Activated naive CD4-positive, alpha-beta T cell treated with anti-CD3 and anti-CD28 coated beads, Interleukin-2, amount 50 U/mL, for 24 hours (primary cell): ENCODE results near the gene KATNBL1.
A peak's percentile ranks its signal among the peaks of the same experiment; 100 is the strongest.

Experiments used
- H3K27ac Mint-ChIP-seq: one replicate; pipeline ENCODE4 v1.8.0; 2021; ENCODE audit warnings: mild to moderate bottlenecking, mixed read lengths
- H3K27me3 Mint-ChIP-seq: one replicate; pipeline ENCODE4 v1.8.0; 2021; ENCODE audit warnings: mixed read lengths
- H3K36me3 Mint-ChIP-seq: one replicate; pipeline ENCODE4 v1.8.0; 2021; ENCODE audit warnings: mixed read lengths
- H3K4me1 Mint-ChIP-seq: one replicate; pipeline ENCODE4 v1.8.0; 2021; ENCODE audit warnings: mixed read lengths
- H3K4me3 Mint-ChIP-seq: one replicate; pipeline ENCODE4 v1.8.0; 2021; ENCODE audit warnings: mild to moderate bottlenecking, mixed read lengths
- H3K9me3 Mint-ChIP-seq: one replicate; pipeline ENCODE4 v1.8.0; 2021; ENCODE audit warnings: mixed read lengths

Gene KATNBL1

GRCh38 chr15:34209421-34210282 is at the start of gene KATNBL1:
Gene KATNBL1, minus strand, starts transcription at chr15:34210096. Its CDS starts 46,420 bp downstream, at chr15:34163676.
- Mint-ChIP-seq H3K9me3 (no peaks in the 10 kb centered on the region), H3K36me3 (peaks cover 5% of the 10 kb centered on the region), H3K4me1 (peaks cover 28% of the 10 kb centered on the region), H3K27ac (peak within 1 kb of the TSS; percentile 35), H3K27me3 (no peaks in the 10 kb centered on the region), H3K4me3 (peak within 1 kb of the TSS; percentile 91)

DNA sequence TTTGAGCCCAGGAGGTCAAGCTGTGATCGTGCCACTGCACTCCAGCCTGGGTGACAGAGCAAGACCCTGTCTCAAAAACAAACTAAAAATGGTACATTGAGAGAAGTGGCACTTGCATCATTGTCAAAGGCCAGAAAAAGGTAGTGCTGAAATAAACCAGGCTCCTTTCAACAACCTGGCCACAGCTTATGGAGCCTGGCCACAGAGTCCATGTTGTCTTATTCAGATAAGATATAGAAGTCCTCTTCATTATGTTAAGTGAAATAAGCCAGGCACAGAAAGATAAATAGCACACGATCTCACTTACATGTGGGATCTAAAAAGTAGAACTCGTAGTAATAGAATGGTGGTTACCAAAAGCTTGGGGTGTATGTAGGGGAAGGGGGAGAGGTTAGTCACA is 49.7 kb upstream of the KATNBL1 start:
- peaks cover 9% of the 10 kb centered on the region for H3K4me1 Mint-ChIP-seq
- H3K9me3 Mint-ChIP-seq, result no peaks in the 10 kb centered on the region
- peaks cover 8% of the 10 kb centered on the region for H3K36me3 Mint-ChIP-seq
- peak overlapping the region; percentile 48 for H3K27ac Mint-ChIP-seq
- no peaks in the 10 kb centered on the region for H3K27me3 Mint-ChIP-seq
- no peak overlapping the region for H3K4me3 Mint-ChIP-seq

DNA sequence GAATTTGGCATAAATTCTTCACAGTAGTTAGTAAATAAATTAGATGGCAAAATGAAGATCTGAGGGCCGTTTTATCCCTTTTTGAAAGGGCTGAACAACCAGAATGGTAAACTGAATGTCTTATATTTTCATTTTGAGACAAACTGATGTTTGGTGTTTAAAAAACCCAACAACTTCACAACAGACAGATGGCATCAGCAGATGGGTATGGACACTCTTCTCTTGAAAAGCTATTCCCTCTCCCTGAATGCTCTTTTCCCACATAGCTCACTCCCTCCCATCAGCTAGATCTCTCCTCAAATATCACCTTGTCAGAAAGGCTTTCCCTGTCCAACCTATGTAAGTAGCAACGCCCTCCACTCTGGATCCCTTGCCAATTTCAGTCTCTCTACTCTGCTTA is 48.3 kb upstream of the KATNBL1 start:
- Mint-ChIP-seq H3K4me3 (no peak overlapping the region), H3K9me3 (no peaks in the 10 kb centered on the region), H3K27ac (peak overlapping the region; percentile 69), H3K27me3 (no peaks in the 10 kb centered on the region), H3K4me1 (peaks cover 4% of the 10 kb centered on the region), H3K36me3 (peaks cover 19% of the 10 kb centered on the region)

- H3K27me3 Mint-ChIP-seq, result no peaks in the 10 kb centered on the region
- H3K4me1 Mint-ChIP-seq, result peaks cover 12% of the 10 kb centered on the region
- peak overlapping the region; percentile 43 for H3K27ac Mint-ChIP-seq
- peaks cover 22% of the 10 kb centered on the region for H3K36me3 Mint-ChIP-seq
- no peaks in the 10 kb centered on the region for H3K9me3 Mint-ChIP-seq
- no peak overlapping the region for H3K4me3 Mint-ChIP-seq
Measured at GRCh38 chr15:34252545-34252944, 42.6 kb upstream of the KATNBL1 start.

GRCh38 chr15:34248190-34248589 is 38.3 kb upstream of the KATNBL1 start:
- H3K36me3 Mint-ChIP-seq, result peaks cover 15% of the 10 kb centered on the region
- H3K27ac Mint-ChIP-seq, result peak overlapping the region; percentile 87
- no peak overlapping the region for H3K4me3 Mint-ChIP-seq
- no peaks in the 10 kb centered on the region for H3K27me3 Mint-ChIP-seq
- no peaks in the 10 kb centered on the region for H3K9me3 Mint-ChIP-seq
- H3K4me1 Mint-ChIP-seq, result peaks cover 13% of the 10 kb centered on the region

DNA sequence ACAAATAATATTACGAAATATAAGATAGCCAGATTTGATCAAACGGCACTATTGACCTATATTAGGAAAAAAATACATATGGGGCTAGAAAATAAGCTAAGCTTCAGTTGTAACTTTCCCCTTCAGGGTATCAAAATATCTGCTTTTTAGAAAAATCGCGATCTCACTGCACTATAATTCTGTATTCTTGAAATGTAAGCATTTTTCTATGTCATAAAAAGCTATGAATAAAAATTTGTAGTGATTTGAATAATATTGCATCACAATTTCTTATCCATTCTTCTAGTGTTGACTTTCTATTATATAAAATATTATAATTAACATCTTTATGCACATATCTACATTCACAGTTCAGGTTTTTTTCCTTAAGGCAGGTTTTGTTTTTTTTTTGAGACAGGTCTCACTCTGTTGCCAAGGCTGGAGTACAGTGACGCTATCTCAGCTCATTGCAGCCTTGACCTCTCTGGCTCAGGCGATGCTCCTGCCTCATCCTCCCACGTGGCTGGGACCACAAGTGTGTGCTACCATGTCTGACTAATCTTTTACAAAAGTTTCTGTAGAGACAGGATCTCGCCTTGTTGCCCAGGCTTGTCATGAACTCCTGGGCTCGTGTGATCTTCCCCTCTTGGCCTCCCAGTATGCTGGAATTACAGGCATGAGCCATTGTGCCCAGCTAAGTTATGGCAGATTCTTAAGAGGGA is 36.5 kb upstream of the KATNBL1 start:
- Mint-ChIP-seq H3K4me3 (no peak overlapping the region), H3K27ac (no peak overlapping the region), H3K36me3 (peaks cover 8% of the 10 kb centered on the region), H3K9me3 (no peaks in the 10 kb centered on the region), H3K27me3 (no peaks in the 10 kb centered on the region), H3K4me1 (peaks cover 19% of the 10 kb centered on the region)

- H3K27me3 Mint-ChIP-seq, result no peaks in the 10 kb centered on the region
- H3K4me3 Mint-ChIP-seq, result no peak overlapping the region
- no peaks in the 10 kb centered on the region for H3K9me3 Mint-ChIP-seq
- peaks cover 36% of the 10 kb centered on the region for H3K4me1 Mint-ChIP-seq
- H3K36me3 Mint-ChIP-seq, result peaks cover 12% of the 10 kb centered on the region
- H3K27ac Mint-ChIP-seq, result peak overlapping the region; percentile 73
Measured at GRCh38 chr15:34243226-34243625, 33.3 kb upstream of the KATNBL1 start.

- no peak overlapping the region for H3K27ac Mint-ChIP-seq
- peaks cover 29% of the 10 kb centered on the region for H3K4me1 Mint-ChIP-seq
- H3K27me3 Mint-ChIP-seq, result no peaks in the 10 kb centered on the region
- no peak overlapping the region for H3K4me3 Mint-ChIP-seq
- no peaks in the 10 kb centered on the region for H3K9me3 Mint-ChIP-seq
- H3K36me3 Mint-ChIP-seq, result peaks cover 10% of the 10 kb centered on the region
Measured at GRCh38 chr15:34242331-34242710, 32.4 kb upstream of the KATNBL1 start.

GRCh38 chr15:34241376-34242330 is 31.8 kb upstream of the KATNBL1 start:
- Mint-ChIP-seq H3K4me3 (peak overlapping the region; percentile 33), H3K9me3 (no peaks in the 10 kb centered on the region), H3K4me1 (peaks cover 29% of the 10 kb centered on the region), H3K27ac (peak overlapping the region; percentile 55), H3K27me3 (no peaks in the 10 kb centered on the region), H3K36me3 (peaks cover 13% of the 10 kb centered on the region)

DNA sequence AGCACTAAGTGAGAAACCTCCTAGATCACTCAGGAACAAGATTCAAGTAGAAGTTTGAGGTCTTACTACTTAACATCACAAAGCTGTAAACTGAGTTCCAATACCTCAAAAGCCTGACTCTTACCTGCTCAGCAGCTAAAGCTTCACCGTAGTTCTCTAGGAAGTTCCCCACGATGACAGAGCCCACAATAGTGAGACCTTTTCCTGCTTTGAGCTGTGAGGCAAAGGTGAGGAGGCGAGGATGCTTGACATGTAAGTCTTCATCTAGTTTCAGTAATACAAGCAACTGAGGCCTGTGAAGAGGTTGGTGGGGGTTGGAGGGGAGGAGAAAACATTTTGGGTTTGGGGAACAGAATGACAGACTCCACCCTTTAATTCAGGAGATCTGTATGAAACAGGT is 30.6 kb upstream of the KATNBL1 start:
- Mint-ChIP-seq H3K36me3 (peaks cover 18% of the 10 kb centered on the region), H3K4me1 (peaks cover 29% of the 10 kb centered on the region), H3K27ac (peak overlapping the region; percentile 79), H3K4me3 (peak overlapping the region; percentile 9), H3K9me3 (no peaks in the 10 kb centered on the region), H3K27me3 (no peaks in the 10 kb centered on the region)

DNA sequence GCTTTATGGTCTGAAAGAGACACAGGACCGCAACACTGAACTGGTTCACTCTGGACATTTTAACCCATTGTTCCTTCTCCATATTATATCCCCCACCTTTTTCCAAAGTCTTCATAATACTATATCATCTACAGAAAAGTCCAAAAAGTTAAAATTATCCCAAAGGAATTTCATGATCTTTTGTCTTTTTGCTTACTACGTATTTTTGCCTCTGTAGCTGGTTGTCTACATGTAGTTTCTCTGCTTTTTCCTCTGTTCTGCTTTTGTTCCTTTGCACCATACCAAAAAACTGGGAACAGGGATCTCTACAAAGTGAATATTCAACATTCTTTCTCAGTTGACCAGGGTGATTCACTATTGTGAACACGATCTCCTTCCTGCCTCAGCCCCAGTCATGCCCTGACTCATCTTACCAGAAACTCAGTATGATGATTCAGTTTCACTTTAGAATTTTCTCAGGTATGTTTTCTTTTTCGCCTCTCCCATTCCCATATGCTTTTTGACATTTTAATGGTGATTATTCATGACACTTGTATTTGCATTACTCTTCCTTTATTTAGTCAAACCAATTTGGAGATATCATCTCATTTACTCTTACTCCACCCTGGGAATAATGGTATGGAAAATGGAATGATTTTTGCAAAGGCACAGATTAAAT is 29.4 kb upstream of the KATNBL1 start:
- Mint-ChIP-seq H3K27ac (peak overlapping the region; percentile 100), H3K36me3 (peaks cover 15% of the 10 kb centered on the region), H3K4me1 (peaks cover 29% of the 10 kb centered on the region), H3K9me3 (no peaks in the 10 kb centered on the region), H3K27me3 (no peaks in the 10 kb centered on the region), H3K4me3 (peak overlapping the region; percentile 88)

DNA sequence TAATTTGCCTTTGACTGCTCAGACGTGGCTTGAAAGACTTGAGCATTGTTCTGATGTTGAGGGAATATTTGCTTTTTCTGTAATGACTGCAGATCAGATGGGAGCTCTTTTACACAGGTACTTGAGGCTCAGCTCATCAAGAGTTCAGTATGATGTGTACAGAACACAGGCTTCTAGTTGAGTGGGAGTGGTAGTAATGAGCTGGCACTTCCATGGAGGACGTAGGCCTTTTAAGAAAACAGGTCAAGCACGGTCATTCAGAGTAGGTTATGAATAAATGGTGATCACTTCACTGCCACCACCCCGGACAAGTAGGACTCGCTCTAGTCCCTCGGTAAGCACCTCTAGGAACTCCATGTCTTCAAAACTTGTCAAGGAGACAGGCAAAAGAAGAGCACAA is 23.7 kb upstream of the KATNBL1 start:
- H3K36me3 Mint-ChIP-seq, result peaks cover 12% of the 10 kb centered on the region
- H3K4me1 Mint-ChIP-seq, result no peaks in the 10 kb centered on the region
- H3K4me3 Mint-ChIP-seq, result no peak overlapping the region
- H3K9me3 Mint-ChIP-seq, result no peaks in the 10 kb centered on the region
- no peaks in the 10 kb centered on the region for H3K27me3 Mint-ChIP-seq
- H3K27ac Mint-ChIP-seq, result peak overlapping the region; percentile 14

DNA sequence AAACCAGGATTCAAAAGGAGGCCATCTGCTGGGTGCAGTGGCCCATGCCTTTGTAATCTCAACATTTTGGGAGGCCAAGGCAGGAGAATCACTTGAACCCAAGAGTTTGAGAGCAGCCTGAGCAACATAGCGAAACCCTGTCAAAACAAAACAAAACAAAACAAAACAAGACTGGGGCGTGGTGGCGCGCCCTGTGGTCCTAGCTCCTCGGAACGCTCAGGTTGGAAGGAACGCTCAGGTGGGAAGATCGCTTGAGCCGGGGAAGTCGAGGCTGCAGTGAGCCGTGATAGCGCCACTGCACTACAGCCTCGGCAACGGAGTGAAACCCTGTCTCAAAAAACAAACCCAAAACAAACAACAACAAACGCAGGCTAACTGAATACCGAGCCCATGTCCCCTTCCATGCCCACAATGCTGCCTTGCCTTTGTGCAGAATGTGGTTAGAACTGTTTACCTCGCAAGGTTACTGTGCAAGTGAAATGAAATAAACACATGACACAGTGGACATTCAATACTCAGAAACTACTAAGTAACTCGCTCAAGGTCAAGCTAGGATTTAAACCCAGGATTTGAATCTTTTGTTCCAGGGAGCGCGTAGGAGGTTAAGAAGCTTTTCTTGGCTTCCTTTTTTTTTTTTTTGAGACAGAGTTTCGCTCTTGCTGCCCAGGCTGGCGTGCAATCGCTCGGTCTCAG is 14.2 kb upstream of the KATNBL1 start:
- Mint-ChIP-seq H3K27ac (peak overlapping the region; percentile 100), H3K9me3 (peaks cover 4% of the 10 kb centered on the region), H3K4me3 (peak overlapping the region; percentile 98), H3K4me1 (peaks cover 22% of the 10 kb centered on the region), H3K27me3 (peaks cover 1% of the 10 kb centered on the region), H3K36me3 (peaks cover 10% of the 10 kb centered on the region)

DNA sequence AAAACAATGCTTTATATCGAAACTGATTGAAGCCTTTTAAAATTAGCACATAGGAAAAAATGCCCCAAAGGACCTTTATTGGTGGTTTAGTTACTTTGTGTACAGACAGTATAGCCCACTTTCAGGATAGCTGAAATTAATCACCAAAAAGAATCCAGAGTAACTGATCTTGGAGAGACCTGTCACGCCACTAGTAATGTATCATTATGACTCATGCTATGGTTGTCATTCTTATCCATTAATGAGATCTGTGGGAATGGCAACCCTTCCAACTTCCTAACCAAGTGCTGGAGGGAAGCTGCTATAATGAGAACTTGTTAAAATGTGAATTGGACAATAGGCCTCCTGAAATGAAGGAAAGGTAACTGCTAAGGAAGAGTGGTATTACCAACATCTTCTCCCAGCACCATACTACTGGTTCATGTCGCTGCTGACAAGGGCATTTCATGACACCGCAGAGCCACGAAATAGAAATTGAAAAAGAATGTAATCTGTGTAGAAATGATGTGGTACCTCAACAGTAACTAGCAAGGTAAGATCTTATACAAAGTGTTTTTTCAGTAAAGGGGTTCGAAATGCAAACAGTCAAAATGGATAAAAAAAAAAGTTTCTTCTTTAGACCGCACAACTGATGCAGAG is 7.8 kb upstream of the KATNBL1 start:
- H3K27ac Mint-ChIP-seq, result no peak overlapping the region
- no peaks in the 10 kb centered on the region for H3K4me1 Mint-ChIP-seq
- no peaks in the 10 kb centered on the region for H3K36me3 Mint-ChIP-seq
- no peak overlapping the region for H3K4me3 Mint-ChIP-seq
- H3K9me3 Mint-ChIP-seq, result no peaks in the 10 kb centered on the region
- no peaks in the 10 kb centered on the region for H3K27me3 Mint-ChIP-seq
